Activated CD8-positive, alpha-beta memory T cell treated with anti-CD3 and anti-CD28 coated beads, Interleukin-2, amount 50 U/mL, for 24 hours (primary cell): ENCODE results near the gene CCDC14.
"Not testable (repeated sequence)": the region's sequence is repeated elsewhere in the genome, so short reads cannot be mapped to it uniquely, and the experiment has no call there.

Source experiments
- DNase-seq: peaks from one replicate; pipeline ENCODE4 v3.0.0-alpha.2; 2020; ENCODE audit errors: extremely low read depth

CCDC14 gene

GRCh38 chr3:123964793-123965192, 3.8 kb upstream of the CCDC14 start:
- DNase-seq = not testable (repeated sequence)

DNA sequence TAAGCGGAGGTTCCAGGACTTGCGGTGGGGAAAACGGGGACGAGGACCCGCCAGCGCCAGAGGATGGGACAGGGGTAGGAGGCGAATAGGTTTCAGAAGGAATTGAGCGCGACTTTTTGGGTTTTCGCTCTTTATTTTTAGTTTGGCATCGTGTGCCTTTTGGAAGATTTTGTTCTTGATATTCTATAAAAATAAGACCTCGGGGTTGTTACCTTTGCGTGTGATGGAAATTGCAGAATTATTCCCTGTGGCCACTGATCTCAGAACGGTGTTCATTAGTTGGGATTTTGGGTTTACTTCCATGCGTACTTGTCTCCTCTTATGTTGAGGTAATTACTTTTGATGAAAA, 453 bp upstream of the CCDC14 start:
- DNase-seq = no peak

DNA sequence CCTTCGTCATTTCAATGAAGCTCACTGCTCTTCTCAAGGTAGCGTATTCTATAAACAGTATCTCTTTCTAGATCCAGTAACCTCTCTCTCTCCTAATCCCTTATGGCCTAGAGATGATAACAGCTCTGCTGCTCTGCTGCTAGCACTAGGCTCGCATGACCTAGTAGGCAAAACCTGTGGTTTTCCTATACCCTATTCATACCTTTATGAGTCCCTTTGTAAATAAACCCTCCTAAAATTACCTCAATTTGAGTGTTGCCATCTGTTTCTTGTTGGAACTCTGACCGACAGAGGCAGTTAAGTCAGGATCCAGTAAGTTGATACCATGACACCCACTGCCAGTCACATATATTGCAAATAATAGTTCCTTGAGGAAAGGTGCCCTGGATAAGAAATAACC, 7.3 kb downstream of the CCDC14 start:
- DNase-seq = no peak

DNA sequence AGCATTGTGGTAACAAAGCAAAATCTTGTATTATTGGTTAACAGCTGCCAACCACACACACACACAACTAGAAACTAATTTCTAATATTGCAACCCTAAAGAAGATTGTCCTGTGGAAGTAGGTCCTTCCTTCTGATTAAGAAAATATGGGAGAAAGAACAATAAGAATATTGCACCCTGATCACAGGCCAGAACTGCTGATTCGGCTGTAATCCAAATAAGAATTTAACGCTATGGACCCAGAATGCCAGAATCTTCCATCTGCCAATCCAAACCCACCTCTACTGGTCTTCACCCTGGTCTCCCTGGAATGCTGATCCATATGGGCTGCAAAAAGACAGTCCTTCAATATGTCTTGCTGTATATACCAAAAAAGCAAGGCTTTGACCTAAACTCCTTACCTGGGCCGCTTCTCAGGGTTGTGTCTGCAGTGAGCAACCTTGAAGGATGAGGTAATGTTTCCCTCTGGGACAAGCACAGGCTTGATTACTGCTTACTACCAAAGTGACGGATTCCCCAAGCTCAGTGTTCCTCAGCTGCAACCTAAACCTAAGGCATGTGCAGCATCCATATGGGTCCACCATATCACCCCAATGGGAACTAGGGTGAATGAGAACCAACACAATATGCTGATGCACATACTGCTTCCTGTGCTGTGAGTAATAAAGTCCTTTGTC, 8.0 kb downstream of the CCDC14 start:
- DNase-seq = no peak

GRCh38 chr3:123951522-123952447, 9.2 kb downstream of the CCDC14 start:
- DNase-seq = no peak

- no peak for DNase-seq
These were observed 11.4 kb downstream of the CCDC14 start for GRCh38 chr3:123949641-123950040.

GRCh38 chr3:123948449-123948848, 12.6 kb downstream of the CCDC14 start:
- DNase-seq = no peak

GRCh38 chr3:123947482-123947881, 13.5 kb downstream of the CCDC14 start:
- no peak for DNase-seq

GRCh38 chr3:123941542-123941941, 19.5 kb downstream of the CCDC14 start:
- no peak for DNase-seq

DNA sequence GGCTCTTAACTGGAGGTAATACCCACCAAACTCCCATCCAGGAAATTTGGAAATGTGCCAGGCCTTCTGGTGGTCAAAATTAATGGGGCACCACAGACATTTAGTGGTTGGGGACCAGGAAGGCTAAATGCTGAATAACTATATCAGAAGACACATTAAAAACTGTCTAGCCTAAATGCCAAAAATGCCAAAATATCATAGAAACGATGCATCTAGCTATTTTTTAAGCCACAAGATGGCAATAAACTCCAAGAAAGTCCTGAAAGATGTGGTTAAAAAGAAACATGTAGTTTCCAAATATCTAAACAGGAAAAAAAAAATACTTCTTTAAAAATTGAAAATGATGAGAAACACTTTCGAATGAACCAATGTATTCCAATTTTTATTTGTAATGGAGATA, 19.9 kb downstream of the CCDC14 start:
- no peak for DNase-seq

DNA sequence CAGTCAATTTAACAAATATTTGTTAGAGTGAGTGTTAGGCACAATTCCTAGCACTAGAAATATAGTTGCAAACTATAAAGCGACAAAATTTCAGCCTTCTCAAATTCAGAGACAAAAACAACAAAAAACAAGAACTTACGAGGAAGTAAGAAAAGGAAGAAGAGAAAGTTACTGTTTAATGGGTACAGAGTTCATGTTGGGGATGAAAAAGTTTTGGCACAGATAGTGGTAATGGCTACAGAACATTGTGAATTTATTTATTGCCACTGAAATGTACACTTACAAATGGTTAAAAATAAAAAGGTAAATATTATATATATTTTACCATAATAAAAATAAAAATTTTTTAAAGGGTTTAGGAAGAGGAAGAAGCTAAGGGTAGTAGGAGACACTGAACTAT, 21.3 kb downstream of the CCDC14 start:
- DNase-seq = no peak

DNA sequence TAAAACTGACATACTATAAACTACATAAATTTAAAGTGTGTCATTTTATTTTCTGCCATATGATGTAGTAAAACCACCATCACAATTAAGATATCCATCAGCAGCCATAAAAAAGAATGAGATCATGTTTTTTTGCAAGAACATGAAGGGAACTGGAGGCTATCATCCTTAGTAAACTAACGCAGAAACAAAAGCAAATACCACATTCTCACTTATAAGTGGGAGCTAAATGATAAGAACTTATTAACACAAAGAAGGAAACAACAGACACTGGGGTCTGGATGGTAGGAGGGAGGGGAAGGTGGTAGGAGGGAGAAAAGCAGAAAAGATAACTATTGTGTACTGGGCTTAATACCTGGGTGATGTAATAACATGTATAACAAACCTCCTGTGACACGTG, 24.6 kb downstream of the CCDC14 start:
- no peak for DNase-seq

DNA sequence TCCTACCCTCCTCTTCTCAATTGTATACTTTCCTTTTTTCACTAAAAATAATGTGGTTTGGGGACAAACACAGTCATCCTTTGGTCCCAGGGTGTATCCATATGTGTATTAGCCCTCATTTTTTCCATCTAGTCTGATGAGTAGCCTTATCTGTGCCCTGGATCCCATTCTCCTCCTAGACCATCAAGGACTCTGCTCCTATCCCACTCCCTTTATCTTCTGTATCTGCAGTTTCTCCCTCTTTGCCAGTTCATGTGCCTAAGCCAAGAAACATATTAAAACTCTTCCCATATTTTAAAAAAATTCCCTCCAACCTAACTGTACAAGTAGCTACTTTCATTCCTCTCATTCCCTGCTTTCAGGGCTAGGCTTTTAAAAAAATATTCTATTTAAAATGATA, 25.2 kb downstream of the CCDC14 start:
- DNase-seq = no peak

DNA sequence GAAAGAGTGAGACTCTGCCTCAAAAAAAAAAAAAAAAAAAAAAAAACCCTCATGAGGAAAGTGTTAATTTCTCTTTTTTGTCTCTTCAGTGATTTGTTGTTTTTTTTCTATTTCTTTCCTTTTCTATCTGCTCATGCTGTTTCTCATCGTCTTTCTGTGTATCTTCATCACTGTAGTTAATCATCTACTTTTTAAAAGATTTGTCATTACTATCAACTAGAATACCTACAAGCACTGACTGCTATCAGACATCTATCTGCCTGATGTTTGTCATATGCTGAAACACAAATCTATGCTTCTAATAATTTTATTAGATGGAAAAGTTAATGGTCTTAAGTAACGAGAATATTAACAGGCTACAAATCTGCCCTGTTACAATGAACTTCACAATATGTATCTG, 26.8 kb downstream of the CCDC14 start:
- DNase-seq = no peak

GRCh38 chr3:123930445-123930844, 30.6 kb downstream of the CCDC14 start:
- no peak for DNase-seq

DNA sequence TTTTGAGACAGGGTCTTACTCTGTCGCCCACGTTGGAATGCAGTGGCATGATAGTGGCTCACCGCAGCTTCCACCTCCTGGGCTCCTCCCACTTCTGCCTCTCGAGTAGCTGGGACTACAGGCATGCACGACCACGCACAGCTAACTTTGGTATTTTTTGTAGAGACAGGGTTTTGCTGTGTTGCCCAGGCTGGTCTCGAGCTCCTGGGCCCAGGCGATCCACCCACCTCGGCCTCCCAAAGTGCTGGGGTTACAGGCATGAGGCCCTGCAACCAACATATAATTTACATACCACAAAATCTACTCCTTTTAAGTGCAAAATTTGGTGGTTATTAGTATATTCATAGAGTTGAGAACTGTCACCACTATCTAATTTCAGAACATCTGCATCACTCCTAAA, 31.7 kb downstream of the CCDC14 start:
- DNase-seq = no peak

- DNase-seq = no peak
These were observed 34.6 kb downstream of the CCDC14 start for GRCh38 chr3:123926396-123926795.

GRCh38 chr3:123920868-123921267, 40.2 kb downstream of the CCDC14 start:
- no peak for DNase-seq

DNA sequence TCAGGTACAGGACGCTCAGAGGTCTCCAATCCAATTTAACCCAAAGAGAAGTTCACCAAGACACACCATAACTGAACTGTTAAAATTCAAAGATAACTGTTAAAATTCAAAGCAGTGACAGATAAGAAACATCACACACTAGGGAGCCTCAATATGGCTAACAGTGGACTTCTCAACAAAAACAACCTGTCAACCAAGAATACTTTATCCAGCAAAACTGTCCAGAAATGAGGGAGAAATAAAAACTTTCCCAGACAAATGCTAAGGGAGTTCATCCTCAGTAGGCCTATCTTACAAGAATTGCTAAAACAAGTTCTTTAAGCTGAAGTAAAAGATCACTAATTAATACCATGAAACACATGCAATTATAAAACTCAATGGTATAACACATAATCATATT, 40.6 kb downstream of the CCDC14 start:
- no peak for DNase-seq

- DNase-seq = no peak
These were observed 41.7 kb downstream of the CCDC14 start for GRCh38 chr3:123919353-123919752.

DNA sequence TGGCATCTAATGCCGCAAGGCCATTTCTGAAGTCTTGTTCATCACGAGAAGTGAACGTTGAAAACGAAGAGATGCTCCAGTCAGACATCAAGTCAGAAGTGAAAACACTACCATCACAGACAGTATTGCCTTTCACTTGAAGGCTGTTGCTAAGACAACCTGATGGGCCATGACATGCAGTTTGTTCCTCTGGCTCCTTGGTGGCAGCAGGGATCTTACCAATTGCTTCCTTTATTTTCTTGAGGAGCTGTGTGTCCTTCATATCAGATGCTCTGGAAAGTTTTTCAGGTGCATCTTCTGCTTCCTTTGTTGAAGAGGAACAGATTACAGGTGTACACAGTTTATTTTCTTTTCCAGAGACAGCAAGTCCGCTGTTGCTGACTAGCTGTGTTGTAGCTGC, 46.2 kb downstream of the CCDC14 start:
- DNase-seq = no peak

DNA sequence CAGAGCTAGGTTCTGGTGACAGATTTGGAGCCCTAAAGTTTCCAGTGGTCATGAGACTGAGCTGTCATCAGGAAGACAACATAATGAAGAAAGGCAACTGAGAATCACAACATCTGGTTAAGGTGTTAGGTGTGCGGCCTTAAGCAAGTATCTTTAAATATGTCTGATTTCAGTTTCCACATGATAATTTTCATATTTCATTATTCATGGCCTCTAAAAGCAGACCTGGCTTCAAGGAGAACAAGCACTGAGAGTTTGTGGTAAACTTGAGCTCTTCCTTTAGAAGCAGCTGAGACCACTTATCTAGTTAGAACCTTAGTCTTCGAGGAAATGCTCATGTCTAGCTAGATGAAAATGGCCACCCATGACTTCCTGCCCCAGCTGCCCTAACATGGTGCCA, 51.2 kb downstream of the CCDC14 start:
- DNase-seq = no peak

DNA sequence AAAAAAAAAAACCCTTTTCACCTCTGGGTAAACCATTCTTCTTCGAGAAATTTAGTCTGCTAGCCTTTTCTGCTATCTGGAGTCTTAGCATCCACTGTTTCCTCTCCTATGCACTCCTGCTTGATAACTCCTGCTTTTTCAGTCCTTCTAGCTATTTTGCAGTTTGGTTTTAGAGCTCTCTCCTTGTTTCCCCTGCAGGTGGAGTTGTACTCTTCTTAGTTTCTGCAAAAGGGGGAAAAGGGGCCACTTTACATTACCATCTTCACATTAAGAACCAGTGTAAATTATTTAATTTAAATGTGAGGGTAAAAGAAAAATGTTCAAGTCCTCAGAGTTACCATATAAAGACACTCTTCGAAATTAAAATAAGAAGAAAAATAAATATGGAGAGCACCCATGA, 53.3 kb downstream of the CCDC14 start:
- DNase-seq = no peak
